Caki2 (cell line): ENCODE measurements around the gene SMIM28. TPM values are rescaled to one million over a fixed set of nuclear protein-coding genes. Genes with fewer than 3 reads are reported as not detected.
"Not testable (repeated sequence)": the region's sequence is repeated elsewhere in the genome, so short reads cannot be mapped to it uniquely, and the experiment has no call there.

Experiments used
- DNase-seq: peaks from one replicate; pipeline ENCODE4 v3.0.0-alpha.2; 2015; ENCODE audit warnings: low read depth
- in situ Hi-C: cut with HindIII; loops from 2 replicates; pipeline ENCODE4 v1.10.0; 2016; ENCODE audit warnings: low sequenced_read_pairs, low pct_unique_long_range_greater_than_20kb, mixed read lengths
- total RNA-seq: library from RNA; depleted of rRNA; stranded (reverse); fragments of >200 nt; shearing (Covaris generic); gene quantifications from 2 replicates; pipeline ENCODE4 v1.2.3, GENCODE V29; 2014; ENCODE audit warnings: low replicate concordance; rRNA removed

The SMIM28 gene
- not detected in 2 replicates for total RNA-seq

- in situ Hi-C loops = no loop called here
- no peak for DNase-seq
Measured at GRCh38 chr6:138377844-138378243, at the start of gene SMIM28. Gene SMIM28, plus strand, starts transcription at chr6:138377905. Its CDS starts 168 bp downstream, at chr6:138378073.

- DNase-seq = no peak
- in situ Hi-C loops = no loop called here
Measured at GRCh38 chr6:138328210-138328609, 49.5 kb upstream of the SMIM28 start.

- in situ Hi-C loops = no loop called here
- no peak for DNase-seq
Measured at GRCh38 chr6:138330763-138331162, 46.9 kb upstream of the SMIM28 start.

- no peak for DNase-seq
- in situ Hi-C loops = no loop called here
Measured at GRCh38 chr6:138331444-138331843, 46.3 kb upstream of the SMIM28 start.

GRCh38 chr6:138331984-138332383, 45.7 kb upstream of the SMIM28 start:
- in situ Hi-C loops = no loop called here
- no peak for DNase-seq

GRCh38 chr6:138334000-138334399, 43.7 kb upstream of the SMIM28 start:
- no peak for DNase-seq
- in situ Hi-C loops = no loop called here

GRCh38 chr6:138334963-138335362, 42.7 kb upstream of the SMIM28 start:
- in situ Hi-C loops = no loop called here
- DNase-seq = no peak

- DNase-seq = no peak
- in situ Hi-C loops = no loop called here
Measured at GRCh38 chr6:138336221-138336620, 41.5 kb upstream of the SMIM28 start.

- in situ Hi-C loops = no loop called here
- no peak for DNase-seq
Measured at GRCh38 chr6:138337076-138337475, 40.6 kb upstream of the SMIM28 start.

- in situ Hi-C loops = no loop called here
- no peak for DNase-seq
Measured at GRCh38 chr6:138339024-138339423, 38.7 kb upstream of the SMIM28 start.

- in situ Hi-C loops = no loop called here
- DNase-seq = no peak
Measured at GRCh38 chr6:138341176-138341575, 36.5 kb upstream of the SMIM28 start.

- in situ Hi-C loops = no loop called here
- DNase-seq = no peak
Measured at GRCh38 chr6:138343112-138343511, 34.6 kb upstream of the SMIM28 start.

GRCh38 chr6:138345565-138346285, 32.0 kb upstream of the SMIM28 start:
- no peak for DNase-seq

GRCh38 chr6:138346302-138347195, 31.2 kb upstream of the SMIM28 start:
- no peak for DNase-seq
- in situ Hi-C loops = no loop called here

More at GRCh38 chr6:138345565-138346285, 32.0 kb upstream of the SMIM28 start:
- in situ Hi-C loops = no loop called here

- DNase-seq = no peak
- in situ Hi-C loops = no loop called here
Measured at GRCh38 chr6:138347864-138348263, 29.8 kb upstream of the SMIM28 start.

- DNase-seq = no peak
- in situ Hi-C loops = no loop called here
Measured at GRCh38 chr6:138349891-138350290, 27.8 kb upstream of the SMIM28 start.

- in situ Hi-C loops = no loop called here
- DNase-seq = no peak
Measured at GRCh38 chr6:138357928-138358327, 19.8 kb upstream of the SMIM28 start.

GRCh38 chr6:138368684-138369083, 9.0 kb upstream of the SMIM28 start:
- in situ Hi-C loops, DNase-seq: not testable (repeated sequence)
